ENCODE data around the gene MAL.

Gene MAL

GRCh38 chr2:95024960-95025405, 525 bp upstream of the MAL start:
- Histone ChIP-seq H3K9ac (ENCODE audit: low read depth, low read length) (no peak overlapping the region), H3K27ac (ENCODE audit: low read depth, low read length) (no peak overlapping the region), H3K4me3 (ENCODE audit: low read depth, low read length) (peak overlapping the region; percentile 48), H3K36me3 (ENCODE audit: control insufficient read depth, insufficient read depth, low read length) (no peaks in the 10 kb centered on the region), H3K9me3 (ENCODE audit: control insufficient read depth, insufficient read depth, low read length) (no peaks in the 10 kb centered on the region), H3K4me1 (ENCODE audit: control insufficient read depth, insufficient read depth, low read length) (peaks cover 9% of the 10 kb centered on the region; the same call in 1 of the 2 replicates), H3K27me3 (ENCODE audit: control insufficient read depth, insufficient read depth, low read length) (peaks cover 84% of the 10 kb centered on the region)

- Histone ChIP-seq H3K9me3 (ENCODE audit: control insufficient read depth, insufficient read depth, low read length) (no peaks in the 10 kb centered on the region), H3K4me3 (ENCODE audit: low read depth, low read length) (peak overlapping the region; percentile 62; the same call in 1 of the 2 replicates), H3K27me3 (ENCODE audit: control insufficient read depth, insufficient read depth, low read length) (peaks cover 93% of the 10 kb centered on the region), H3K9ac (ENCODE audit: low read depth, low read length) (no peak overlapping the region), H3K27ac (ENCODE audit: low read depth, low read length) (no peak overlapping the region), H3K36me3 (ENCODE audit: control insufficient read depth, insufficient read depth, low read length) (no peaks in the 10 kb centered on the region), H3K4me1 (ENCODE audit: control insufficient read depth, insufficient read depth, low read length) (peaks cover 13% of the 10 kb centered on the region; the same call in 1 of the 2 replicates)
Measured at GRCh38 chr2:95026471-95027368, 1.2 kb downstream of the MAL start.

- Histone ChIP-seq H3K4me3 (ENCODE audit: low read depth, low read length) (no peak overlapping the region; the same call in 1 of the 2 replicates), H3K9ac (ENCODE audit: low read depth, low read length) (no peak overlapping the region), H3K27me3 (ENCODE audit: control insufficient read depth, insufficient read depth, low read length) (peaks cover 87% of the 10 kb centered on the region), H3K36me3 (ENCODE audit: control insufficient read depth, insufficient read depth, low read length) (no peaks in the 10 kb centered on the region), H3K4me1 (ENCODE audit: control insufficient read depth, insufficient read depth, low read length) (peaks cover 13% of the 10 kb centered on the region; the same call in 1 of the 2 replicates), H3K27ac (ENCODE audit: low read depth, low read length) (no peak overlapping the region), H3K9me3 (ENCODE audit: control insufficient read depth, insufficient read depth, low read length) (no peaks in the 10 kb centered on the region)
Measured at GRCh38 chr2:95027369-95027720, 1.8 kb downstream of the MAL start.

GRCh38 chr2:95029898-95030341, 4.4 kb downstream of the MAL start:
- H3K4me1 ChIP-seq (ENCODE audit: control insufficient read depth, insufficient read depth, low read length) = peaks cover 13% of the 10 kb centered on the region; the same call in 1 of the 2 replicates
- no peaks in the 10 kb centered on the region for H3K36me3 ChIP-seq (ENCODE audit: control insufficient read depth, insufficient read depth, low read length)
- no peak overlapping the region for H3K4me3 ChIP-seq (ENCODE audit: low read depth, low read length)
- H3K27ac ChIP-seq (ENCODE audit: low read depth, low read length) = no peak overlapping the region
- H3K27me3 ChIP-seq (ENCODE audit: control insufficient read depth, insufficient read depth, low read length) = peaks cover 62% of the 10 kb centered on the region
- no peak overlapping the region for H3K9ac ChIP-seq (ENCODE audit: low read depth, low read length)
- H3K9me3 ChIP-seq (ENCODE audit: control insufficient read depth, insufficient read depth, low read length) = no peaks in the 10 kb centered on the region

- Histone ChIP-seq H3K9ac (ENCODE audit: low read depth, low read length) (no peak overlapping the region), H3K27ac (ENCODE audit: low read depth, low read length) (no peak overlapping the region), H3K27me3 (ENCODE audit: control insufficient read depth, insufficient read depth, low read length) (peaks cover 56% of the 10 kb centered on the region), H3K9me3 (ENCODE audit: control insufficient read depth, insufficient read depth, low read length) (no peaks in the 10 kb centered on the region), H3K36me3 (ENCODE audit: control insufficient read depth, insufficient read depth, low read length) (no peaks in the 10 kb centered on the region), H3K4me3 (ENCODE audit: low read depth, low read length) (no peak overlapping the region), H3K4me1 (ENCODE audit: control insufficient read depth, insufficient read depth, low read length) (peaks cover 13% of the 10 kb centered on the region; the same call in 1 of the 2 replicates)
Measured at GRCh38 chr2:95030496-95030895, 5.0 kb downstream of the MAL start.

- no peak overlapping the region for H3K9ac ChIP-seq (ENCODE audit: low read depth, low read length)
- H3K9me3 ChIP-seq (ENCODE audit: control insufficient read depth, insufficient read depth, low read length) = no peaks in the 10 kb centered on the region
- no peak overlapping the region for H3K27ac ChIP-seq (ENCODE audit: low read depth, low read length)
- H3K4me1 ChIP-seq (ENCODE audit: control insufficient read depth, insufficient read depth, low read length) = peaks cover 13% of the 10 kb centered on the region; the same call in 1 of the 2 replicates
- H3K27me3 ChIP-seq (ENCODE audit: control insufficient read depth, insufficient read depth, low read length) = peaks cover 49% of the 10 kb centered on the region
- H3K36me3 ChIP-seq (ENCODE audit: control insufficient read depth, insufficient read depth, low read length) = no peaks in the 10 kb centered on the region
- no peak overlapping the region for H3K4me3 ChIP-seq (ENCODE audit: low read depth, low read length)
Measured at GRCh38 chr2:95031076-95031725, 5.7 kb downstream of the MAL start.

- no peaks in the 10 kb centered on the region for H3K36me3 ChIP-seq (ENCODE audit: control insufficient read depth, insufficient read depth, low read length)
- H3K4me1 ChIP-seq (ENCODE audit: control insufficient read depth, insufficient read depth, low read length) = peaks cover 10% of the 10 kb centered on the region; the same call in 1 of the 2 replicates
- H3K9me3 ChIP-seq (ENCODE audit: control insufficient read depth, insufficient read depth, low read length) = no peaks in the 10 kb centered on the region
- no peak overlapping the region for H3K9ac ChIP-seq (ENCODE audit: low read depth, low read length)
- H3K27ac ChIP-seq (ENCODE audit: low read depth, low read length) = no peak overlapping the region
- no peak overlapping the region for H3K4me3 ChIP-seq (ENCODE audit: low read depth, low read length)
- peaks cover 44% of the 10 kb centered on the region for H3K27me3 ChIP-seq (ENCODE audit: control insufficient read depth, insufficient read depth, low read length)
Measured at GRCh38 chr2:95031726-95032116, 6.2 kb downstream of the MAL start.

- Histone ChIP-seq H3K9me3 (ENCODE audit: control insufficient read depth, insufficient read depth, low read length) (no peaks in the 10 kb centered on the region), H3K4me3 (ENCODE audit: low read depth, low read length) (no peak overlapping the region), H3K36me3 (ENCODE audit: control insufficient read depth, insufficient read depth, low read length) (no peaks in the 10 kb centered on the region), H3K9ac (ENCODE audit: low read depth, low read length) (no peak overlapping the region), H3K27ac (ENCODE audit: low read depth, low read length) (no peak overlapping the region), H3K27me3 (ENCODE audit: control insufficient read depth, insufficient read depth, low read length) (peaks cover 38% of the 10 kb centered on the region), H3K4me1 (ENCODE audit: control insufficient read depth, insufficient read depth, low read length) (peaks cover 4% of the 10 kb centered on the region; the same call in 1 of the 2 replicates)
Measured at GRCh38 chr2:95032341-95032740, 6.8 kb downstream of the MAL start.

- no peak overlapping the region for H3K9ac ChIP-seq (ENCODE audit: low read depth, low read length)
- no peaks in the 10 kb centered on the region; the same call in 1 of the 2 replicates for H3K9me3 ChIP-seq (ENCODE audit: control insufficient read depth, insufficient read depth, low read length)
- peaks cover 31% of the 10 kb centered on the region for H3K27me3 ChIP-seq (ENCODE audit: control insufficient read depth, insufficient read depth, low read length)
- H3K4me1 ChIP-seq (ENCODE audit: control insufficient read depth, insufficient read depth, low read length) = 0 out of 2 replicates have a peak, but pooled peaks cover 4% of the 10 kb centered on the region
- H3K36me3 ChIP-seq (ENCODE audit: control insufficient read depth, insufficient read depth, low read length) = no peaks in the 10 kb centered on the region
- H3K27ac ChIP-seq (ENCODE audit: low read depth, low read length) = no peak overlapping the region
- H3K4me3 ChIP-seq (ENCODE audit: low read depth, low read length) = no peak overlapping the region
Measured at GRCh38 chr2:95032868-95033603, 7.5 kb downstream of the MAL start.

- H3K4me3 ChIP-seq (ENCODE audit: low read depth, low read length) = no peak overlapping the region
- no peaks in the 10 kb centered on the region for H3K36me3 ChIP-seq (ENCODE audit: control insufficient read depth, insufficient read depth, low read length)
- H3K4me1 ChIP-seq (ENCODE audit: control insufficient read depth, insufficient read depth, low read length) = 0 out of 2 replicates have a peak, but pooled peaks cover 4% of the 10 kb centered on the region
- H3K27me3 ChIP-seq (ENCODE audit: control insufficient read depth, insufficient read depth, low read length) = peaks cover 19% of the 10 kb centered on the region
- H3K9ac ChIP-seq (ENCODE audit: low read depth, low read length) = no peak overlapping the region
- no peak overlapping the region for H3K27ac ChIP-seq (ENCODE audit: low read depth, low read length)
- H3K9me3 ChIP-seq (ENCODE audit: control insufficient read depth, insufficient read depth, low read length) = no peaks in the 10 kb centered on the region; the same call in 1 of the 2 replicates
Measured at GRCh38 chr2:95034221-95034620, 8.7 kb downstream of the MAL start.
